ENCODE results near the gene FEZ2.
A peak's percentile ranks its signal among the peaks of the same experiment; 100 is the strongest.
"Not testable (repeated sequence)": the region's sequence is repeated elsewhere in the genome, so short reads cannot be mapped to it uniquely, and the experiment has no call there.

Gene FEZ2

DNA sequence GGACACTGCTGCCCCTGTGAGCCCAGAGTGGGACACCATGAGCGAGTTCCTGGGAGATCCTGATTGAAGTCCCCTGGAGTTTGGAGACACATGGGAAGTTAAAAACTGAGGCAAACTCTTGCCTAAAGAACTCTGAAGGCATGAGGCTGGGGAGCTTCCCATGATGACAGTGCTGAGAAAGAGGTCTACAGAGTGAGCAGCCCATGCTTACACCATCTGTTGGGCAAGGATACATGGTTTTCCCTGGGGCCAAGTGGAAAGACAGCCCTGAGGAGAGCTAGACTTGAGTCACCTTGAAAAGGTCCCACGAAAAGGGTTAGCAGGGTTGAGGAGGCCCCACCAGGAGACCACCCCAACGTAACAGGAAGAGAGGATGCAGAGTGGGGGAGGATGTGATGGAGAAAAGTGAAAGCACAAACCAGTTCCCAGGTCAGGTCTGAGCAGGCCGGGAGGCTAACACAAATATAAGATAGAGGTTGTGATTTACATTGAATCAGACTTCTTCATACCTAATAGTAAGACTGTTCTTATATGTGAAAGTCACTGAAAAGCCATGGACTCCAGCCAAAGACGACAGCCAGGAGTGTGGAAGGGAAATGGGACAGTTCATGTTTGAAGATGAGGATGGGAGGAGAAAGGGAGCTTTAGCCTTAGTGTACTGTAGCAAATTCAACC, 13.5 kb upstream of the FEZ2 start:
- ChIA-PET CTCF (no interaction called here), POLR2A (no interaction called here)
- H3K4me3 ChIP-seq (ENCODE audit: low read depth, low read length) = no peak overlapping the region
- TF ChIP-seq, protein P1, sequence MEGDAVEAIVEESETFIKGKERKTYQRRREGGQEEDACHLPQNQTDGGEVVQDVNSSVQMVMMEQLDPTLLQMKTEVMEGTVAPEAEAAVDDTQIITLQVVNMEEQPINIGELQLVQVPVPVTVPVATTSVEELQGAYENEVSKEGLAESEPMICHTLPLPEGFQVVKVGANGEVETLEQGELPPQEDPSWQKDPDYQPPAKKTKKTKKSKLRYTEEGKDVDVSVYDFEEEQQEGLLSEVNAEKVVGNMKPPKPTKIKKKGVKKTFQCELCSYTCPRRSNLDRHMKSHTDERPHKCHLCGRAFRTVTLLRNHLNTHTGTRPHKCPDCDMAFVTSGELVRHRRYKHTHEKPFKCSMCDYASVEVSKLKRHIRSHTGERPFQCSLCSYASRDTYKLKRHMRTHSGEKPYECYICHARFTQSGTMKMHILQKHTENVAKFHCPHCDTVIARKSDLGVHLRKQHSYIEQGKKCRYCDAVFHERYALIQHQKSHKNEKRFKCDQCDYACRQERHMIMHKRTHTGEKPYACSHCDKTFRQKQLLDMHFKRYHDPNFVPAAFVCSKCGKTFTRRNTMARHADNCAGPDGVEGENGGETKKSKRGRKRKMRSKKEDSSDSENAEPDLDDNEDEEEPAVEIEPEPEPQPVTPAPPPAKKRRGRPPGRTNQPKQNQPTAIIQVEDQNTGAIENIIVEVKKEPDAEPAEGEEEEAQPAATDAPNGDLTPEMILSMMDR (IDR thresholded peaks at IDR 0.05; ENCODE audit: insufficient read depth, low read length, missing control alignments) = no peak
- DNase-seq (ENCODE audit: low read depth, low spot score) = no peak

DNA sequence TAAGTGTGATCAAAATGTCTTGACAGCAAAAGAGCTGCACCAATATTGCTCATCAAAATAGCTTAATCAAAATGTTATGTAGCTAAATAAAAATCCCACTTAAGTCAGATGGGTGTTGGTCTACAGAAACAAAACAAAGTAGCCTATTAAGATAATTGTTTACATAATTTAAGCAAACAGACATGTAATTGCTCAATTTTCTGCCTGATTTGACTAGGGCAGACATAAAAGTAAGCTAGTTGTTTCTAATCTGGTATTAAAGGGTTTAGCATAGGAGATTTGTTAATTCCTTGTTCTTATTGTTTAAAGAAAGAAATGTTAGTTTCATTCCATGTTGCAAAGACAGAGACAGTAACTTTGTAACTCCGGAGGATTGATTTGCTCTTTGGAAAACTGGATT, 11.5 kb upstream of the FEZ2 start:
- no peak overlapping the region for H3K4me3 ChIP-seq (ENCODE audit: low read depth, low read length)
- TF ChIP-seq, protein P1 (IDR thresholded peaks at IDR 0.05; ENCODE audit: insufficient read depth, low read length, missing control alignments) = no peak
- ChIA-PET POLR2A (no interaction called here), CTCF (no interaction called here)
- no peak for DNase-seq (ENCODE audit: low read depth, low spot score)

DNA sequence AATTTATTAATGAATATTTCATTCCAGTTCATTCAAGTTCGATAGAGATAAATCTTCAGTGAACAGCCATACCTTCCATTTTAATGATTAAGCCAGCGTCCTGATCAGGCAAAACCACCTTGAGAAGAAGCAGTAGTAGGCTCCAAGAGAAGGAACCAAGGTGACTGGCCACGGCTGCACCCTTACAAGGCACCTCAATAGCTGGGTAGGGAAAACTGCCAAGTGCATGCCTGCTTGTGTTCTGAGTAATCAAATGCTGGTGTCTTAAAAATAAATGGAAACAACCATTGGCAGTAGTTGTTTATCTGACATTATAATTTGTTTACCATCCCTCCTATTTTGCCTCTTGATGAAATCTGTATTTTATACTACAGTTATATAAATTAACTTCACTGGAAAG, 10.0 kb upstream of the FEZ2 start:
- ChIA-PET POLR2A (no interaction called here), CTCF (interaction anchor here (1.1 to 1.3 kb wide), 2 partner anchors 31 to 56 kb away, joined by 3 read pairs; no protein-coding TSS in a partner anchor)
- DNase-seq (ENCODE audit: low read depth, low spot score) = no peak
- no peak overlapping the region for H3K4me3 ChIP-seq (ENCODE audit: low read depth, low read length)
- TF ChIP-seq, protein P1 (IDR thresholded peaks at IDR 0.05; ENCODE audit: insufficient read depth, low read length, missing control alignments) = no peak

DNA sequence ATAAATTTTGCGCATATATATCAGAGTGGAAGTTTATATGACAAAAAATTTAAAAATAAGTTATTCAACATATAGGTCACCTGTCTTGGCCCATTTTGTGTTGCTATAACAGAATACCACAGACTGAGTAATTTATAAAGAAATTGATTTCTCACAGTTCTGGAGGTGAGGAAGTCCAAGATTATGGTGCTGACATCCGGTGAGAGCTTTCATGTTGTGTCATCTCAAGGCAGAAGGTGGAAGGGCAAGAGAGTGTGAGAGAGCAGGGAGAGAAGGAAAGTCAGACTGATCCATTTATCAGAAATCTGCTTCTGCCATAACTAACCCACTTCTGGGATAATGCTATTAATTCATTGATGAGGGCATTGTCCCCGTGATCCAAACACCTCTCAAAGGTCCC, 9.0 kb upstream of the FEZ2 start:
- ChIA-PET POLR2A (no interaction called here), CTCF (interaction anchor here (1.1 kb wide), 1 partner anchor 32 kb away, joined by 3 read pairs; no protein-coding TSS in a partner anchor)
- no peak overlapping the region for H3K4me3 ChIP-seq (ENCODE audit: low read depth, low read length)
- no peak for DNase-seq (ENCODE audit: low read depth, low spot score)
- TF ChIP-seq, protein P1 (IDR thresholded peaks at IDR 0.05; ENCODE audit: insufficient read depth, low read length, missing control alignments) = no peak

DNA sequence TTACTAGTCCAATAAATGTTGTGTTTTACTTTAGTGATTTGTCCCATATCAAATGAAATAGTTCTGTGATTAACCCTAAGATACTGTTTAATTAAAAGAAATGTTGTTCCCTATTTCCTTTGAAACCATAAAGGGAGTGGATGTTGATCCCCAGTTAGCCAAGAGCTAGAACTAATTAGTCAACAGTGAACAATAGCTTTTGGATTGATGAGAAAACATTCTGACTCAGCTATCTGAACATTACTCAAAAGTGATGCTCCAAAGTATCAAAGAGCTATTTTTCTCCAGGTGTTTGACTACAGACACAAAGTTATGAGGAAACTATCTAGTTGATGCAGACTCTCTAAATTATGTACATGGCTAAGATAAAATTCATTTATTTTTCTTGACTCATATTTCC, 7.3 kb upstream of the FEZ2 start:
- CTCF ChIA-PET = no interaction called here
- POLR2A ChIA-PET = no interaction called here
- no peak overlapping the region for H3K4me3 ChIP-seq (ENCODE audit: low read depth, low read length)
- TF ChIP-seq, protein P1 (IDR thresholded peaks at IDR 0.05; ENCODE audit: insufficient read depth, low read length, missing control alignments) = no peak
- DNase-seq (ENCODE audit: low read depth, low spot score) = no peak

DNA sequence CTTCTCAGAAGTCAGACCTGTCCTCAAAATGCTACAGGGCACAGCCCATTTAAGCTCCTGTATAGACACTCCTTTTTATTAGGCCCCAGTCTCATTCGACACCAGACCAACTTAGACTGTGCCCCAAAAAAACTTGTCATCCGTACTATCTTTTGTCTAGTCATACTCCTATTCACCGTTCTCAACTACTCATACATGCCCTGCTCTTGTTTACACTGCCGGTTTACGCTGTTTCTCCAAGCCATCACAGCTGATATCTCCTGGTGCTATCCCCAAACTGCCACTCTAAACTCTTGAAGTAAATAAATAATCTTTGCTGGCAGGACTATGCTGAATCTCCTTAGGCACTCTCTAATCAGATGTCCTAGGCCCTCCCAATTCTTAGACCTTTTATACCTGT, 5.7 kb upstream of the FEZ2 start:
- POLR2A ChIA-PET; CTCF ChIA-PET; H3K4me3 ChIP-seq (ENCODE audit: low read depth, low read length); DNase-seq (ENCODE audit: low read depth, low spot score): not testable (repeated sequence)

DNA sequence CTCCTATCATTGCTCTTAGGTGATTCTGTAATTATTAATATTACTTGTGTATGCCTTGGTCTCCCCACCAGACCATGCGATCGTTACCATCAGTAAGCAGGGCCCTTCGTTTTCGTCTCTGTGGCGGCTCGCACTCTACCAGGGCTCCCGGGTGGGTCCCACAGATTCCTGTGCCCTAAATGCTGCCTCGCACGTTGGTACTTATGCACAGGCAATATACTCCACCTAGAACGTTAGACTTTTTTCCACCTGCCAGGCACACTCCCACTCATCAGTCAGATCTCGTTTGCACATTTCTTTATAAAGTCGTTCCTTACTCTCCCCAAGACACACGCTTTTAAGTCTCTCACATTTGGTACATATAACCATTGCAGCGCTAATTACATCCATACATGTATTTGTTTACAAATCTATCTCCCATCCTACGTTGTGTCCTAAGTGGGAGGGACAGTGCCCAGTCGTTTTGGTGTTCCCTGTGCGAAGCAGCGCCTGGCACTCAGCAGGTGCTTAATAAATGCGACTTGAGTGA, 901 bp downstream of the FEZ2 start:
- ChIA-PET POLR2A (interaction anchor here (1.0 kb wide), 1 partner anchor 28 kb away, joined by 3 read pairs; no protein-coding TSS in a partner anchor), CTCF (no interaction called here)
- H3K4me3 ChIP-seq (ENCODE audit: low read depth, low read length) = peak overlapping the region; percentile 84
- DNase-seq (ENCODE audit: low read depth, low spot score) = no peak
- TF ChIP-seq, protein P1 (IDR thresholded peaks at IDR 0.05; ENCODE audit: insufficient read depth, low read length, missing control alignments) = no peak

Data from AG04449 (cell line).